ENCODE measurements around the gene SLC38A7. TPM values are rescaled to one million over a fixed set of nuclear protein-coding genes. Genes with fewer than 3 reads are reported as not detected.

Gene SLC38A7
- total RNA-seq, 1 donor from 2014 or later, result 40.2 TPM

DNA sequence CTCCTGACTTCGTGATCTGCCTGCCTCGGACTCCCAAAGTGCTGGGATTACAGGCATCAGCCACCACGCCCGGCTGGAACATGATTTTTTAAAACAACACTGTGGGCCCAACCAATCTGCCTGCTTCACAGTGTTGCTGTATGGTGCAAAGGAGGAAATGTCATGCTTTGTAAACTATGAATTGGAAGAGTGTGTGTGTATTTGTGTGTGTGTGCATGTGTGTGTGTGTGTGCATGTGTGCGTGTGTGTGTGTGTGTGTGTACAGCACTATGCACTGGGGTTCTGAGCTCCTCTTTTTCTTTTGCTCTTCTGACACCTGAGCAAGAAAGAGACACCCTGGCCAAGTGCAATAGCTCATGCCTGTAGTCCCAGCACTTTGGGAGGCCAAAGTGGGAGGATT, 40.5 kb downstream of the SLC38A7 start:
- H3K79me2 ChIP-seq (ENCODE audit: insufficient read depth, low read length), result no peaks in the 10 kb centered on the region
- TF ChIP-seq, protein P1, sequence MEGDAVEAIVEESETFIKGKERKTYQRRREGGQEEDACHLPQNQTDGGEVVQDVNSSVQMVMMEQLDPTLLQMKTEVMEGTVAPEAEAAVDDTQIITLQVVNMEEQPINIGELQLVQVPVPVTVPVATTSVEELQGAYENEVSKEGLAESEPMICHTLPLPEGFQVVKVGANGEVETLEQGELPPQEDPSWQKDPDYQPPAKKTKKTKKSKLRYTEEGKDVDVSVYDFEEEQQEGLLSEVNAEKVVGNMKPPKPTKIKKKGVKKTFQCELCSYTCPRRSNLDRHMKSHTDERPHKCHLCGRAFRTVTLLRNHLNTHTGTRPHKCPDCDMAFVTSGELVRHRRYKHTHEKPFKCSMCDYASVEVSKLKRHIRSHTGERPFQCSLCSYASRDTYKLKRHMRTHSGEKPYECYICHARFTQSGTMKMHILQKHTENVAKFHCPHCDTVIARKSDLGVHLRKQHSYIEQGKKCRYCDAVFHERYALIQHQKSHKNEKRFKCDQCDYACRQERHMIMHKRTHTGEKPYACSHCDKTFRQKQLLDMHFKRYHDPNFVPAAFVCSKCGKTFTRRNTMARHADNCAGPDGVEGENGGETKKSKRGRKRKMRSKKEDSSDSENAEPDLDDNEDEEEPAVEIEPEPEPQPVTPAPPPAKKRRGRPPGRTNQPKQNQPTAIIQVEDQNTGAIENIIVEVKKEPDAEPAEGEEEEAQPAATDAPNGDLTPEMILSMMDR (IDR thresholded peaks at IDR 0.05; ENCODE audit: insufficient read depth, low read depth, low read length), result no peak
- no peak for TF ChIP-seq EZH2 (IDR thresholded peaks at IDR 0.05; ENCODE audit: insufficient read depth, low read length)
- no peak overlapping the region for H3K27ac ChIP-seq (ENCODE audit: low read depth, low read length)
- no peaks in the 10 kb centered on the region for H3K4me1 ChIP-seq (ENCODE audit: insufficient read depth, low read length)
- DNase-seq (ENCODE audit: low read depth) (no peak), FAIRE-seq (no peak)
- H2AFZ ChIP-seq (ENCODE audit: low read depth, low read length), result no peak overlapping the region
- H3K9me3 ChIP-seq (ENCODE audit: insufficient read depth, low read depth, low read length), result no peaks in the 10 kb centered on the region
- no peak overlapping the region for H3K9ac ChIP-seq (ENCODE audit: low read length)
- no peak overlapping the region for H3K4me2 ChIP-seq (ENCODE audit: low read length)
- H3K27me3 ChIP-seq (ENCODE audit: insufficient read depth, low read length), result no peaks in the 10 kb centered on the region
- no peak overlapping the region for H3K4me3 Mint-ChIP-seq (ENCODE audit: unreplicated experiment)
- H4K20me1 ChIP-seq (ENCODE audit: insufficient read depth, low read length), result no peaks in the 10 kb centered on the region
- no peaks in the 10 kb centered on the region for H3K4me1 Mint-ChIP-seq (ENCODE audit: low read depth, unreplicated experiment)
- H3K4me3 ChIP-seq (ENCODE audit: insufficient read depth, low read depth, low read length), result no peak overlapping the region
- H3K9me3 Mint-ChIP-seq (ENCODE audit: unreplicated experiment), result no peaks in the 10 kb centered on the region
- H3K36me3 ChIP-seq (ENCODE audit: insufficient read depth, low read length), result no peaks in the 10 kb centered on the region
- peaks cover 7% of the 10 kb centered on the region for H3K27me3 Mint-ChIP-seq (ENCODE audit: low read depth, unreplicated experiment)
- peak overlapping the region; percentile 72 for H3K27ac Mint-ChIP-seq (ENCODE audit: unreplicated experiment)
- no peaks in the 10 kb centered on the region for H3K36me3 Mint-ChIP-seq (ENCODE audit: low read depth, unreplicated experiment)

DNA sequence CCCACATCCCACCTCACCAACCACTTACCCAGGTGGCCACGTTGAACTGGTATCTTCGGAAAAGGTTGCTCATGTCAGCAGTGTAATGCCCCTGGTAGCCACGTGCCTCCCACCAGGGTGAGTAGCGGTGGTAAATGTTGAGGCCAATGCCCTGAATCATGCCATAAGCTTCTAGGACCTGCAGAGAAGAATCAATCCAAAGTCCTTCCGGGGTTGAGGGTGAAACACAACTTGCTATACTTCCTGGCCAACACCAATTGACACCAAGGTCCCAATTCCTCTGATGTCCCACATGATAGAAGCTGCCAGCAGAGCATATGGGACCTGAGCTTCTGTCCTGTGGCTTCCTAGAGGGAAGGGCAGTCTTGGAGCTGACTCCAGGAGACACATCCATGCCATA, 43.6 kb downstream of the SLC38A7 start:
- H3K27ac ChIP-seq (ENCODE audit: low read depth, low read length), result no peak overlapping the region
- no peak overlapping the region for H3K9ac ChIP-seq (ENCODE audit: low read length)
- H3K79me2 ChIP-seq (ENCODE audit: insufficient read depth, low read length), result no peaks in the 10 kb centered on the region
- peaks cover 4% of the 10 kb centered on the region for H3K4me1 ChIP-seq (ENCODE audit: insufficient read depth, low read length)
- no peak overlapping the region for H3K4me2 ChIP-seq (ENCODE audit: low read length)
- H3K27me3 Mint-ChIP-seq (ENCODE audit: low read depth, unreplicated experiment), result peaks cover 7% of the 10 kb centered on the region
- H3K9me3 Mint-ChIP-seq (ENCODE audit: unreplicated experiment), result no peaks in the 10 kb centered on the region
- H3K4me1 Mint-ChIP-seq (ENCODE audit: low read depth, unreplicated experiment), result peaks cover 5% of the 10 kb centered on the region
- no peaks in the 10 kb centered on the region for H3K36me3 Mint-ChIP-seq (ENCODE audit: low read depth, unreplicated experiment)
- H2AFZ ChIP-seq (ENCODE audit: low read depth, low read length), result no peak overlapping the region
- no peak overlapping the region for H3K4me3 Mint-ChIP-seq (ENCODE audit: unreplicated experiment)
- no peaks in the 10 kb centered on the region for H3K27me3 ChIP-seq (ENCODE audit: insufficient read depth, low read length)
- H3K36me3 ChIP-seq (ENCODE audit: insufficient read depth, low read length), result no peaks in the 10 kb centered on the region
- TF ChIP-seq, protein P1 (IDR thresholded peaks at IDR 0.05; ENCODE audit: insufficient read depth, low read depth, low read length), result no peak
- no peak for TF ChIP-seq EZH2 (IDR thresholded peaks at IDR 0.05; ENCODE audit: insufficient read depth, low read length)
- no peaks in the 10 kb centered on the region for H4K20me1 ChIP-seq (ENCODE audit: insufficient read depth, low read length)
- DNase-seq (ENCODE audit: low read depth) (no peak), FAIRE-seq (no peak)
- no peaks in the 10 kb centered on the region for H3K9me3 ChIP-seq (ENCODE audit: insufficient read depth, low read depth, low read length)
- no peak overlapping the region for H3K27ac Mint-ChIP-seq (ENCODE audit: unreplicated experiment)
- no peak overlapping the region for H3K4me3 ChIP-seq (ENCODE audit: insufficient read depth, low read depth, low read length)

DNA sequence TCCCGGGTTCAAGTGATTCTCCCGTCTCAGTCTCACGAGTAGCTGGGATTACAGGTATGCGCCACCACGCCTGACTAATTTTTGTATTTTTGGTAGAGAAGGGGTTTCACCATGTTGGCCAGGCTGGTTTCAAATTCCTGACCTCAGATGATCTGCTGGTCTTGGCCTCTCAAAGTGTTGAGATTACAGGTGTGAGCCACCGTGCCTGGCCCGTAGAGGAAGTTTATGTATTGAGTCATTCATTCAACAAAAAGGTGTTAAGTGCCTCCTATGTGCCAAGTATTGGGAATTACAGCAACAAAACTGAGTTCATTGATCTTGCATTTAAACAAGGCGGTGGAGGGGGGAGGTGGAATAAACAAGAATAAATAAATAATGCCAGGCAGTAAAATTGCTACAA, 44.7 kb downstream of the SLC38A7 start:
- Mint-ChIP-seq H3K9me3 (ENCODE audit: unreplicated experiment) (no peaks in the 10 kb centered on the region), H3K36me3 (ENCODE audit: low read depth, unreplicated experiment) (no peaks in the 10 kb centered on the region), H3K27ac (ENCODE audit: unreplicated experiment) (no peak overlapping the region), H3K27me3 (ENCODE audit: low read depth, unreplicated experiment) (peaks cover 8% of the 10 kb centered on the region), H3K4me3 (ENCODE audit: unreplicated experiment) (no peak overlapping the region), H3K4me1 (ENCODE audit: low read depth, unreplicated experiment) (peaks cover 5% of the 10 kb centered on the region)
- no peak overlapping the region for H2AFZ ChIP-seq (ENCODE audit: low read depth, low read length)
- no peak overlapping the region for H3K9ac ChIP-seq (ENCODE audit: low read length)
- H3K27me3 ChIP-seq (ENCODE audit: insufficient read depth, low read length), result no peaks in the 10 kb centered on the region
- no peak for DNase-seq (ENCODE audit: low read depth)
- no peaks in the 10 kb centered on the region for H3K9me3 ChIP-seq (ENCODE audit: insufficient read depth, low read depth, low read length)
- no peaks in the 10 kb centered on the region for H4K20me1 ChIP-seq (ENCODE audit: insufficient read depth, low read length)
- no peak overlapping the region for H3K4me2 ChIP-seq (ENCODE audit: low read length)
- H3K4me1 ChIP-seq (ENCODE audit: insufficient read depth, low read length), result peaks cover 4% of the 10 kb centered on the region
- TF ChIP-seq, protein P1 (IDR thresholded peaks at IDR 0.05; ENCODE audit: insufficient read depth, low read depth, low read length), result no peak
- no peak for TF ChIP-seq EZH2 (IDR thresholded peaks at IDR 0.05; ENCODE audit: insufficient read depth, low read length)
- no peaks in the 10 kb centered on the region for H3K36me3 ChIP-seq (ENCODE audit: insufficient read depth, low read length)
- no peak overlapping the region for H3K4me3 ChIP-seq (ENCODE audit: insufficient read depth, low read depth, low read length)
- no peak overlapping the region for H3K27ac ChIP-seq (ENCODE audit: low read depth, low read length)
- H3K79me2 ChIP-seq (ENCODE audit: insufficient read depth, low read length), result no peaks in the 10 kb centered on the region
- FAIRE-seq, result no peak

Data from astrocyte (in vitro differentiated cells and primary cell).